HepG2 (cell line): Measurements from ENCODE around the gene ALG8. TPM values are rescaled to one million over a fixed set of nuclear protein-coding genes. Genes with fewer than 3 reads are reported as not detected.

Experiments
- BRCA1 ChIP-seq: sonication (generic); formaldehyde crosslinking; IDR thresholded peaks from 2 replicates; pipeline ENCODE4 v1.4.0; 2020; ENCODE audit warnings: missing genetic modification reagents
- MBD4 ChIP-seq: IDR thresholded peaks from 2 replicates; pipeline ENCODE4 v1.6.1; 2012; ENCODE audit warnings: low read length, inconsistent platforms, borderline replicate concordance
- MTA1 ChIP-seq: sonication (generic); formaldehyde crosslinking; IDR thresholded peaks from 2 replicates; pipeline ENCODE4 v1.4.0; 2020; ENCODE audit warnings: missing genetic modification reagents, mild to moderate bottlenecking, borderline replicate concordance
- SP140L ChIP-seq: sonication (generic); formaldehyde crosslinking; IDR thresholded peaks from 2 replicates; pipeline ENCODE4 v1.4.0; 2020; ENCODE audit warnings: missing genetic modification reagents, borderline replicate concordance
- SSRP1 ChIP-seq: IDR thresholded peaks from 2 replicates; pipeline ENCODE4 v1.6.1; 2016; ENCODE audit warnings: control low read depth
- TBX2 ChIP-seq: sonication (generic); formaldehyde crosslinking; IDR thresholded peaks from 2 replicates; pipeline ENCODE4 v1.5.0; 2020; ENCODE audit warnings: missing genetic modification reagents, mild to moderate bottlenecking, borderline replicate concordance
- XRCC5 ChIP-seq: fragments of 200-400 bp; formaldehyde crosslinking; optimal IDR thresholded peaks from 2 replicates; pipeline ENCODE3; 2017; ENCODE audit warnings: mild to moderate bottlenecking, low read length
- ZNF251 ChIP-seq: sonication (generic); formaldehyde crosslinking; IDR thresholded peaks from 2 replicates; pipeline ENCODE4 v1.9.0; 2021; ENCODE audit warnings: mild to moderate bottlenecking, missing genetic modification reagents
- ZNF256 ChIP-seq: sonication (generic); formaldehyde crosslinking; conservative IDR thresholded peaks from 2 replicates; pipeline ENCODE4 v1.4.0; 2020; ENCODE audit warnings: missing genetic modification reagents
- ZNF33A ChIP-seq: sonication (generic); formaldehyde crosslinking; IDR thresholded peaks from 2 replicates; pipeline ENCODE4 v1.5.1; 2020; ENCODE audit warnings: missing genetic modification reagents, mild to moderate bottlenecking, moderate library complexity, borderline replicate concordance
- ZNF549 ChIP-seq: sonication (generic); formaldehyde crosslinking; IDR thresholded peaks from 2 replicates; pipeline ENCODE4 v1.5.0; 2020; ENCODE audit warnings: missing genetic modification reagents
- ZNF616 ChIP-seq: sonication (generic); formaldehyde crosslinking; IDR thresholded peaks from 2 replicates; pipeline ENCODE4 v1.5.0; 2020; ENCODE audit warnings: low read depth, mild to moderate bottlenecking, missing genetic modification reagents
- ZNF644 ChIP-seq: IDR thresholded peaks from 2 replicates; pipeline ENCODE4 v1.6.1; 2016; ENCODE audit warnings: low read depth
- ZNF780A ChIP-seq: sonication (generic); formaldehyde crosslinking; IDR thresholded peaks from 2 replicates; pipeline ENCODE4 v1.8.0; 2022; ENCODE audit warnings: mild to moderate bottlenecking, missing genetic modification reagents, moderate library complexity
- polyA plus RNA-seq, 8 experiments: library from polyadenylated mRNA; depleted of rRNA in 3 of 8; stranded (reverse) in 7 of 8; unstranded in 1 of 8; fragments of >200 nt; fragmentation: Illumina TruSeq in 4 of 8; extraction: Trizol in 4 of 8; gene quantifications; 2 replicates each; pipeline versions ENCODE4 v1.2.1 to v1.2.3, GENCODE V29; 2011 to 2016; ENCODE audit warnings: low read depth in 4 of 8, missing spikeins in 1 of 8, mixed read lengths in 1 of 8; ENCODE audit not compliant: insufficient read depth in 1 of 8
- total RNA-seq, 5 experiments: library from RNA; depleted of rRNA; stranded (reverse); fragments of >200 nt; fragmentation: Illumina TruSeq; extraction: Trizol; gene quantifications; 2 replicates each; pipeline ENCODE4 v1.2.3, GENCODE V29; 2016; ENCODE audit warnings: low read depth in 1 of 5
- TF ChIP-seq, protein P1 (sequence below): IDR thresholded peaks from 2 replicates; pipeline ENCODE4 v1.6.1; 2016; ENCODE audit warnings: low read depth, borderline replicate concordance
- TF ChIP-seq, protein P2 (sequence below): sonication (generic); formaldehyde crosslinking; conservative IDR thresholded peaks from 2 replicates; pipeline ENCODE4 v1.4.0; 2020; ENCODE audit warnings: missing genetic modification reagents
- TF ChIP-seq, protein P3 (sequence below): sonication (generic); formaldehyde crosslinking; IDR thresholded peaks from 2 replicates; pipeline ENCODE4 v1.5.0; 2020; ENCODE audit warnings: missing genetic modification reagents
- TF ChIP-seq, protein P4 (sequence below): sonication (generic); formaldehyde crosslinking; IDR thresholded peaks from 2 replicates; pipeline ENCODE4 v1.4.0; 2020; ENCODE audit warnings: missing genetic modification reagents, borderline replicate concordance
- TF ChIP-seq, protein P5 (sequence below): sonication (generic); formaldehyde crosslinking; conservative IDR thresholded peaks from 2 replicates; pipeline ENCODE4 v1.8.0; 2022; ENCODE audit warnings: mild to moderate bottlenecking, moderate library complexity, missing genetic modification reagents
- TF ChIP-seq, protein P6 (sequence below): sonication (generic); formaldehyde crosslinking; IDR thresholded peaks from 2 replicates; pipeline ENCODE4 v1.8.1; 2023; ENCODE audit warnings: mild to moderate bottlenecking, missing genetic modification reagents

The ALG8 gene
- total and polyA plus RNA-seq, 2 of the 13 experiments (the other 11 are each of a cell fraction or from before 2014, with no cell fraction given): 75.8 to 88.0 TPM

DNA sequence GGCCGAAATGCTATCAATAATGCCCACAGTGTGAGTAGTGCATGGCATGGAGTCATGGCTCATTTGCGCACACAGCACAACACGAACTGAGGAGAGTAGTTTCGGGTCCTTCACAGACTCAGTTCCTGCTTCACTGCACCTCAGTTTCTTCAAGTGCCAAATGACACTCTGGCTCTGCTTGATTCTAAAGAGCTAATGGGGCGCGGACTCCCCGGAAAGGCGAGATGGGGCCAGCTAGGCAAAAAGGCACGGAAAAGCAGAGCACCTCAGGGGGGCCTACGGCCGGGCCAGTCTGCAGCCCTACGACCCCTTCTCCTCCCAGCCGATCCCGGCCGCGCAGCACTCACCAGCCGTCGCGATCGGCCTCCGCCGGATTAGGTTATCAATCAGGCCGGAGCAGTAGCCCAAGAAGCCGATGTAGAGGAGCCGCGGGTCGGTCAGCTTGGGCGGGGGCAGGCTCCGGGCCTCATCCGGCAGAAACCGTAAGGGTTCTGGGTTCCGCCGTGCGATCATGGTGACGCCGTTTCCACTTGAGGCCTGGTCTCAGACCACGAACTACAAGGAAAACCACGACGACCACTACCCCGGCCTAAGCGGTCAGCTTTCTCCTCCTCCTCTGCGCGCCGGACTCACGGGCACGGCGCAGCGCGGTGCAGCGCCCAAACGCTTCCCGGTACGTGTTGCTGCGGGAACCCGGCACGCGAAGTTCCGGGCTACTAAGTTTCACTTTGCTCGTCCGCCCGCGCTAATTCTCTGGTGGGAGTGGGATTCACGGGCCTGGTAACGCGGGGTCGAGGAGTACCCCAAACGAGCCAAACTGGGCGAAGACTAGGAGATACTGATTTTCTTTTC, 60.0 kb downstream of the ALG8 start, which contains the start of gene NDUFC2 (continued):
- TF ChIP-seq, protein P1, sequence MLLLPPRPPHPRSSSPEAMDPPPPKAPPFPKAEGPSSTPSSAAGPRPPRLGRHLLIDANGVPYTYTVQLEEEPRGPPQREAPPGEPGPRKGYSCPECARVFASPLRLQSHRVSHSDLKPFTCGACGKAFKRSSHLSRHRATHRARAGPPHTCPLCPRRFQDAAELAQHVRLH (CRISPR knock-in tag): peak; percentile 95
- TF ChIP-seq ZNF256 (peak; percentile 63; the same call in 1 of the 2 replicates), ZNF644 (CRISPR knock-in tag) (no peak), BRCA1 (0 out of 2 replicates have a peak, but pooled peaks have one; percentile 74), MBD4 (peak; percentile 82; the same call in 1 of the 2 replicates), MTA1 (CRISPR knock-in tag) (peak; percentile 96), XRCC5 (peak; percentile 96), ZNF780A (CRISPR knock-in tag) (peak; percentile 68; the same call in 1 of the 2 replicates), ZNF33A (no peak), TBX2 (CRISPR knock-in tag) (peak; percentile 77; the same call in 1 of the 2 replicates), SSRP1 (CRISPR knock-in tag) (peak; percentile 83; the same call in 1 of the 2 replicates), SP140L (CRISPR knock-in tag) (0 out of 2 replicates have a peak, but pooled peaks have one; percentile 36), ZNF616 (CRISPR knock-in tag) (peak; percentile 52), ZNF251 (no peak), ZNF549 (CRISPR knock-in tag) (no peak)
- TF ChIP-seq, protein P2, sequence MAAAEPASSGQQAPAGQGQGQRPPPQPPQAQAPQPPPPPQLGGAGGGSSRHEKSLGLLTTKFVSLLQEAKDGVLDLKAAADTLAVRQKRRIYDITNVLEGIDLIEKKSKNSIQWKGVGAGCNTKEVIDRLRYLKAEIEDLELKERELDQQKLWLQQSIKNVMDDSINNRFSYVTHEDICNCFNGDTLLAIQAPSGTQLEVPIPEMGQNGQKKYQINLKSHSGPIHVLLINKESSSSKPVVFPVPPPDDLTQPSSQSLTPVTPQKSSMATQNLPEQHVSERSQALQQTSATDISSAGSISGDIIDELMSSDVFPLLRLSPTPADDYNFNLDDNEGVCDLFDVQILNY (CRISPR knock-in tag): 0 out of 2 replicates have a peak, but pooled peaks have one; percentile 72
- TF ChIP-seq, protein P3, sequence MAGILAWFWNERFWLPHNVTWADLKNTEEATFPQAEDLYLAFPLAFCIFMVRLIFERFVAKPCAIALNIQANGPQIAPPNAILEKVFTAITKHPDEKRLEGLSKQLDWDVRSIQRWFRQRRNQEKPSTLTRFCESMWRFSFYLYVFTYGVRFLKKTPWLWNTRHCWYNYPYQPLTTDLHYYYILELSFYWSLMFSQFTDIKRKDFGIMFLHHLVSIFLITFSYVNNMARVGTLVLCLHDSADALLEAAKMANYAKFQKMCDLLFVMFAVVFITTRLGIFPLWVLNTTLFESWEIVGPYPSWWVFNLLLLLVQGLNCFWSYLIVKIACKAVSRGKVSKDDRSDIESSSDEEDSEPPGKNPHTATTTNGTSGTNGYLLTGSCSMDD (CRISPR knock-in tag): 0 out of 2 replicates have a peak, but pooled peaks have one; percentile 41
- TF ChIP-seq, protein P4, sequence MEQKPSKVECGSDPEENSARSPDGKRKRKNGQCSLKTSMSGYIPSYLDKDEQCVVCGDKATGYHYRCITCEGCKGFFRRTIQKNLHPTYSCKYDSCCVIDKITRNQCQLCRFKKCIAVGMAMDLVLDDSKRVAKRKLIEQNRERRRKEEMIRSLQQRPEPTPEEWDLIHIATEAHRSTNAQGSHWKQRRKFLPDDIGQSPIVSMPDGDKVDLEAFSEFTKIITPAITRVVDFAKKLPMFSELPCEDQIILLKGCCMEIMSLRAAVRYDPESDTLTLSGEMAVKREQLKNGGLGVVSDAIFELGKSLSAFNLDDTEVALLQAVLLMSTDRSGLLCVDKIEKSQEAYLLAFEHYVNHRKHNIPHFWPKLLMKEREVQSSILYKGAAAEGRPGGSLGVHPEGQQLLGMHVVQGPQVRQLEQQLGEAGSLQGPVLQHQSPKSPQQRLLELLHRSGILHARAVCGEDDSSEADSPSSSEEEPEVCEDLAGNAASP (CRISPR knock-in tag): peak; percentile 89
- TF ChIP-seq, protein P5, sequence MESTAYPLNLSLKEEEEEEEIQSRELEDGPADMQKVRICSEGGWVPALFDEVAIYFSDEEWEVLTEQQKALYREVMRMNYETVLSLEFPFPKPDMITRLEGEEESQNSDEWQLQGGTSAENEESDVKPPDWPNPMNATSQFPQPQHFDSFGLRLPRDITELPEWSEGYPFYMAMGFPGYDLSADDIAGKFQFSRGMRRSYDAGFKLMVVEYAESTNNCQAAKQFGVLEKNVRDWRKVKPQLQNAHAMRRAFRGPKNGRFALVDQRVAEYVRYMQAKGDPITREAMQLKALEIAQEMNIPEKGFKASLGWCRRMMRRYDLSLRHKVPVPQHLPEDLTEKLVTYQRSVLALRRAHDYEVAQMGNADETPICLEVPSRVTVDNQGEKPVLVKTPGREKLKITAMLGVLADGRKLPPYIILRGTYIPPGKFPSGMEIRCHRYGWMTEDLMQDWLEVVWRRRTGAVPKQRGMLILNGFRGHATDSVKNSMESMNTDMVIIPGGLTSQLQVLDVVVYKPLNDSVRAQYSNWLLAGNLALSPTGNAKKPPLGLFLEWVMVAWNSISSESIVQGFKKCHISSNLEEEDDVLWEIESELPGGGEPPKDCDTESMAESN (CRISPR knock-in tag): peak; percentile 94
- TF ChIP-seq, protein P6, sequence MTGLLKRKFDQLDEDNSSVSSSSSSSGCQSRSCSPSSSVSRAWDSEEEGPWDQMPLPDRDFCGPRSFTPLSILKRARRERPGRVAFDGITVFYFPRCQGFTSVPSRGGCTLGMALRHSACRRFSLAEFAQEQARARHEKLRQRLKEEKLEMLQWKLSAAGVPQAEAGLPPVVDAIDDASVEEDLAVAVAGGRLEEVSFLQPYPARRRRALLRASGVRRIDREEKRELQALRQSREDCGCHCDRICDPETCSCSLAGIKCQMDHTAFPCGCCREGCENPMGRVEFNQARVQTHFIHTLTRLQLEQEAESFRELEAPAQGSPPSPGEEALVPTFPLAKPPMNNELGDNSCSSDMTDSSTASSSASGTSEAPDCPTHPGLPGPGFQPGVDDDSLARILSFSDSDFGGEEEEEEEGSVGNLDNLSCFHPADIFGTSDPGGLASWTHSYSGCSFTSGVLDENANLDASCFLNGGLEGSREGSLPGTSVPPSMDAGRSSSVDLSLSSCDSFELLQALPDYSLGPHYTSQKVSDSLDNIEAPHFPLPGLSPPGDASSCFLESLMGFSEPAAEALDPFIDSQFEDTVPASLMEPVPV (CRISPR knock-in tag): no peak
